K562 (cell line): ENCODE measurements around the gene S1PR1. TPM values are rescaled to one million over a fixed set of nuclear protein-coding genes. Genes with fewer than 3 reads are reported as not detected.

Experiments
- ATAC-seq: fragments of 200-7000 bp; cut with Tn5 transposase; 3 replicates; pipeline ENCODE4 v1.9.1; 2020; ENCODE audit warnings: moderate library complexity
- BruUV-seq: library from RNA; stranded (reverse); fragments of 400-500 nt; replicated peaks from 2 replicates; lab custom pipeline; 2021; lab: Mats Ljungman, UMichigan
- CTCF ChIA-PET: fragments of 300-600 bp; formaldehyde crosslinking; extraction: SDS; loops from one replicate; lab custom pipeline; 2021; ENCODE audit warnings: low intra/inter-chr PET ratio; lab: Yijun Ruan, JAX
- POLR2A ChIA-PET: fragments of 300-600, 350-650 bp; sonication (Branson Sonifier 250); formaldehyde crosslinking; extraction: SDS; loops from one replicate; lab custom pipeline; 2021; ENCODE audit warnings: antibody characterized with exemption, inconsistent platforms; lab: Yijun Ruan, JAX
- DNase-seq, 4 experiments: peaks; one replicate each; pipeline versions ENCODE4 v3.0.0 to v3.0.0-alpha.2; 2011 to 2018; ENCODE audit warnings: low spot score in 3 of 4, mixed read lengths in 3 of 4; ENCODE audit errors: extremely low read depth in 1 of 4
- FAIRE-seq: peaks from 2 replicates; lab custom pipeline; 2011; peaks lifted over from hg19 to GRCh38; lab: Jason Lieb, UNC
- H2AFZ ChIP-seq: 2 replicates; pipeline ENCODE4 v1.6.0; 2011; ENCODE audit warnings: low read depth, low read length, control low read depth, inconsistent platforms
- H3K27ac ChIP-seq: fragments of 200-600 bp; 3 replicates; pipeline ENCODE4 v1.8.0; 2011; ENCODE audit warnings: low read depth, mild to moderate bottlenecking, control low read depth, inconsistent platforms, low read length, moderate library complexity, mixed read lengths; ENCODE audit errors: extremely low read depth
- H3K27me3 ChIP-seq, 2 experiments: fragments of 300-600 bp in 1 of 2; 2 replicates in 1 of 2; 3 replicates in 1 of 2; pipeline versions ENCODE4 v1.6.0 to v1.8.0; 2011; ENCODE audit warnings: inconsistent platforms in 2 of 2, low read length in 2 of 2, mild to moderate bottlenecking in 1 of 2, mixed read lengths in 1 of 2, moderate library complexity in 1 of 2; ENCODE audit not compliant: control insufficient read depth in 2 of 2, insufficient read depth in 2 of 2
- H3K36me3 ChIP-seq: fragments of 300-600 bp; 3 replicates; pipeline ENCODE4 v1.8.0; 2011; ENCODE audit warnings: mild to moderate bottlenecking, low read length, inconsistent platforms; ENCODE audit not compliant: control insufficient read depth, insufficient read depth
- H3K4me1 ChIP-seq, 2 experiments: fragments of 200-600 bp in 1 of 2; replicated peaks in 1 of 2; 2 replicates in 1 of 2; 3 replicates in 1 of 2; pipeline versions ENCODE4 v1.5.1 to v1.8.0; 2011; ENCODE audit warnings: inconsistent platforms in 2 of 2, low read length in 2 of 2, mild to moderate bottlenecking in 1 of 2, mixed read lengths in 1 of 2, moderate library complexity in 1 of 2; ENCODE audit not compliant: control insufficient read depth in 2 of 2, insufficient read depth in 2 of 2
- H3K4me2 ChIP-seq: 2 replicates; pipeline ENCODE4 v1.6.1; 2011; ENCODE audit warnings: low read length, control low read depth, inconsistent platforms, mixed read lengths; ENCODE audit not compliant: insufficient read depth
- H3K4me3 ChIP-seq: fragments of 200-600 bp; sonication (generic), shearing (Covaris generic); 2 replicates; pipeline ENCODE4 v1.5.1; 2016; ENCODE audit warnings: control low read depth, inconsistent platforms
- H3K79me2 ChIP-seq: fragments of 200-600 bp; 3 replicates; pipeline ENCODE4 v1.8.0; 2011; ENCODE audit warnings: low read length, inconsistent platforms; ENCODE audit not compliant: control insufficient read depth, insufficient read depth
- H3K9ac ChIP-seq, 2 experiments: 2 replicates each; pipeline versions ENCODE4 v1.6.0 to v1.6.1; 2011; ENCODE audit warnings: low read depth in 2 of 2, low read length in 2 of 2, control low read depth in 1 of 2, inconsistent platforms in 1 of 2, mild to moderate bottlenecking in 1 of 2, mixed read lengths in 1 of 2; ENCODE audit not compliant: insufficient read depth in 1 of 2
- H3K9me1 ChIP-seq: one replicate; pipeline ENCODE4 v1.6.0; 2011; ENCODE audit warnings: inconsistent platforms, mild to moderate bottlenecking, low read length, moderate library complexity; ENCODE audit not compliant: control insufficient read depth, insufficient read depth
- H3K9me3 ChIP-seq: replicated peaks from 2 replicates; pipeline ENCODE4 v1.5.1; 2011; ENCODE audit warnings: low read depth, low read length, inconsistent platforms; ENCODE audit not compliant: control insufficient read depth, insufficient read depth
- H4K20me1 ChIP-seq: replicated peaks from 2 replicates; pipeline ENCODE4 v1.6.1; 2011; ENCODE audit warnings: low read length, inconsistent platforms, mixed read lengths; ENCODE audit not compliant: control insufficient read depth, insufficient read depth
- C11orf30 ChIP-seq: fragments of 450-650 bp; IDR thresholded peaks from 2 replicates; pipeline ENCODE4 v1.6.1; 2016; ENCODE audit warnings: low read depth, mild to moderate bottlenecking
- DPF2 ChIP-seq: fragments of 450-650 bp; IDR thresholded peaks from 2 replicates; pipeline ENCODE4 v1.6.1; 2016
- HDAC1 ChIP-seq, 2 experiments: fragments of 450-650 bp; IDR thresholded peaks; 2 replicates each; pipeline ENCODE4 v1.6.1; 2016 to 2017; ENCODE audit warnings: inconsistent platforms in 1 of 2, mild to moderate bottlenecking in 1 of 2, moderate library complexity in 1 of 2
- IRF1 ChIP-seq: sonication (generic); formaldehyde crosslinking; IDR thresholded peaks from 2 replicates; pipeline ENCODE4 v1.8.0; 2022; ENCODE audit warnings: missing genetic modification reagents, mild to moderate bottlenecking, borderline replicate concordance
- SLC30A9 ChIP-seq: fragments of 250-450 bp; sonication (Bioruptor Pico); IDR thresholded peaks from 2 replicates; pipeline ENCODE4 v1.8.0; 2022; ENCODE audit warnings: mild to moderate bottlenecking, moderate library complexity
- THAP12 ChIP-seq: fragments of 250-450 bp; sonication (Bioruptor Pico); IDR thresholded peaks from 2 replicates; pipeline ENCODE4 v1.9.0; 2021; ENCODE audit warnings: mild to moderate bottlenecking, inconsistent platforms
- THAP7 ChIP-seq: fragments of 250-450 bp; sonication (Bioruptor Pico); IDR thresholded peaks from 2 replicates; pipeline ENCODE4 v1.5.0; 2021
- ZNF24 ChIP-seq: fragments of 450-650 bp; IDR thresholded peaks from 2 replicates; pipeline ENCODE4 v1.6.1; 2016
- ZNF316 ChIP-seq: fragments of 450-650 bp; IDR thresholded peaks from 2 replicates; pipeline ENCODE4 v1.6.1; 2016
- ZNF764 ChIP-seq: fragments of 250-450 bp; sonication (Bioruptor Pico); IDR thresholded peaks from 2 replicates; pipeline ENCODE4 v1.4.0; 2020; ENCODE audit warnings: low read depth, mild to moderate bottlenecking, moderate library complexity
- WGBS: fragments of 100-300 bp; shearing (Covaris generic); methylation state at CpG from one replicate; pipeline ENCODE4 v1.1.6; 2016; ENCODE audit warnings: low coverage, mixed read lengths; ENCODE audit not compliant: insufficient coverage; ENCODE audit errors: missing lambda C conversion rate; 5-methylcytosine and 5-hydroxymethylcytosine counted together
- in situ Hi-C: fragments of 300-500 bp; cut with MboI; formaldehyde crosslinking; loops from 4 replicates; pipeline ENCODE4 v1.15.0; 2018; ENCODE audit warnings: inconsistent platforms, mixed read lengths
- intact Hi-C: fragments of 100-400 bp; cut with micrococcal nuclease; formaldehyde crosslinking; loops from 2 replicates; pipeline ENCODE4 v1.14.2; 2022
- polyA plus RNA-seq, 8 experiments: library from polyadenylated mRNA; depleted of rRNA in 4 of 8; stranded (reverse) in 5 of 8; unstranded in 3 of 8; fragments of >200 nt; fragmentation: Nextera tagmentation in 2 of 8; fragmentation: Illumina TruSeq in 1 of 8; extraction: Ambion mirVana in 2 of 8; extraction: Trizol in 1 of 8; gene quantifications; 2 replicates each; pipeline versions ENCODE4 v1.2.1 to v1.2.3, GENCODE V29; 2011 to 2014; ENCODE audit warnings: inconsistent platforms in 1 of 8, missing spikeins in 1 of 8
- total RNA-seq, 7 experiments: library from RNA; depleted of rRNA in 6 of 7; stranded (reverse); fragments of >200 nt in 6 of 7; fragmentation: Illumina TruSeq in 2 of 7; extraction: Trizol in 2 of 7; gene quantifications; 2 replicates each; pipeline versions ENCODE4 v1.2.1 to v1.2.3, GENCODE V29; 2011 to 2021; ENCODE audit warnings: low replicate concordance in 1 of 7

S1PR1 gene
- total and polyA plus RNA-seq, 9 of the 15 experiments (the other 6 are each of a cell fraction or from before 2014, with no cell fraction given) = 0.22 to 1.2 (median 0.43) TPM

- Histone ChIP-seq H3K4me1 (peaks cover 9 to 33% of the 10 kb centered on the region in 2 experiments), H2AFZ (no peak overlapping the region), H3K9me3 (no peaks in the 10 kb centered on the region), H3K4me2 (no peak overlapping the region), H3K36me3 (no peaks in the 10 kb centered on the region), H3K9me1 (no peaks in the 10 kb centered on the region), H3K79me2 (no peaks in the 10 kb centered on the region), H3K27ac (no peak overlapping the region), H3K4me3 (no peak overlapping the region), H3K9ac (no peak overlapping the region), H3K27me3 (no peaks in the 10 kb centered on the region; a peak in 1 of 5 replicates), H4K20me1 (0 out of 2 replicates have a peak, but pooled peaks cover 4% of the 10 kb centered on the region)
- intact Hi-C loops = loop anchor here (10.0 kb wide), 1 partner anchor 256 kb away; the partner anchor contains the start of gene DPH5
- no peak for TF ChIP-seq HDAC1 (IDR thresholded peaks at IDR 0.05)
- TF ChIP-seq C11orf30 = peak; percentile 41; the same call in 1 of the 2 replicates
- peak; percentile 61 for TF ChIP-seq ZNF316
- POLR2A ChIA-PET = interaction anchor here (0.6 to 2.2 kb wide), 3 partner anchors 13 to 42 kb away, joined by 4 to 8 read pairs (median 4); no protein-coding TSS in a partner anchor
- ATAC-seq (no peak), DNase-seq (no peak), FAIRE-seq (no peak)
- in situ Hi-C loops = loop anchor here (10.0 kb wide), 1 partner anchor 146 kb away; no protein-coding TSS in a partner anchor
- no TSS peak for BruUV-seq
- CTCF ChIA-PET = no interaction called here
- WGBS = 44% methylated on average over 4 of the region's 4 CpGs
Measured at GRCh38 chr1:101280942-101281654, 44.3 kb downstream of the S1PR1 start.

GRCh38 chr1:101281751-101282150 is 44.9 kb downstream of the S1PR1 start:
- ChIA-PET CTCF (no interaction called here), POLR2A (interaction anchor here (0.7 to 2.2 kb wide), 2 partner anchors 14 to 24 kb away, joined by 4 to 8 read pairs; no protein-coding TSS in a partner anchor)
- Histone ChIP-seq H3K27me3 (no peaks in the 10 kb centered on the region; a peak in 1 of 5 replicates), H2AFZ (no peak overlapping the region), H3K4me1 (peaks cover 9 to 33% of the 10 kb centered on the region in 2 experiments), H3K36me3 (no peaks in the 10 kb centered on the region), H3K27ac (no peak overlapping the region), H3K4me3 (no peak overlapping the region), H3K9me1 (no peaks in the 10 kb centered on the region), H3K9me3 (no peaks in the 10 kb centered on the region), H3K9ac (no peak overlapping the region), H3K4me2 (no peak overlapping the region), H4K20me1 (0 out of 2 replicates have a peak, but pooled peaks cover 4% of the 10 kb centered on the region), H3K79me2 (no peaks in the 10 kb centered on the region)
- ATAC-seq (no peak), FAIRE-seq (peak; percentile 32), DNase-seq (no peak)
- in situ Hi-C loops = loop anchor here (10.0 kb wide), 1 partner anchor 147 kb away; no protein-coding TSS in a partner anchor
- 59% methylated on average over 3 of the region's 3 CpGs for WGBS
- intact Hi-C loops = loop anchor here (2.0 to 10.0 kb wide), 2 partner anchors 153 to 257 kb away; partner anchors contain the start of gene DPH5
- BruUV-seq = no TSS peak
- TF ChIP-seq ZNF764 (no peak), ZNF316 (peak; percentile 45; the same call in 1 of the 2 replicates), THAP12 (CRISPR knock-in tag) (no peak), IRF1 (CRISPR knock-in tag) (no peak), THAP7 (CRISPR knock-in tag) (no peak), ZNF24 (0 out of 2 replicates have a peak, but pooled peaks have one; percentile 21), DPF2 (no peak), SLC30A9 (no peak)
